Fibroblast of lung (primary cell): ENCODE results near the gene INF2.

ENCODE experiments used
- EZH2 ChIP-seq: IDR thresholded peaks from 2 replicates; pipeline ENCODE4 v1.5.1; 2012; ENCODE audit warnings: low read length, control low read depth, mild to moderate bottlenecking; ENCODE audit errors: missing control alignments
- TF ChIP-seq, protein P1 (sequence below), 2 donors: IDR thresholded peaks in 1 of 2; conservative IDR thresholded peaks in 1 of 2; 1 replicate in 1 of 2; 2 replicates in 1 of 2; pipeline ENCODE4 v1.5.1; 2011 to 2012; ENCODE audit warnings: low read length in 2 of 2, control low read depth in 1 of 2, inconsistent platforms in 1 of 2, low read depth in 1 of 2, mild to moderate bottlenecking in 1 of 2

DNA sequence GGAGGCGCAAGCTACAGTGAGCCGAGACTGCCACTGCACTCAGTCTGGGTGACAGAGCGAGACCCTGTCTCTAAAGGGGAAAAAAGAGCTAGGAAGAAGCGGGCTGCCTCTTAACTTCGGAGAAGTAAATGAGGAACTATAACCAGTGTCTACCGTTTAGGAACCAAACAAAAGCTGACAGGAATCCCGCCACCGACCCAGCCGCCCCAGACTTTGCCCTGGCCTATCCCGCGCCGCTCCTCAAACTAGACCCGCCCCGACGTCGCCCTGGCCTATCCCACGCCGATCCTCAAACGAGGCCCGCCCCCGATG, 63.0 kb downstream of the INF2 start:
- TF ChIP-seq, protein P1, sequence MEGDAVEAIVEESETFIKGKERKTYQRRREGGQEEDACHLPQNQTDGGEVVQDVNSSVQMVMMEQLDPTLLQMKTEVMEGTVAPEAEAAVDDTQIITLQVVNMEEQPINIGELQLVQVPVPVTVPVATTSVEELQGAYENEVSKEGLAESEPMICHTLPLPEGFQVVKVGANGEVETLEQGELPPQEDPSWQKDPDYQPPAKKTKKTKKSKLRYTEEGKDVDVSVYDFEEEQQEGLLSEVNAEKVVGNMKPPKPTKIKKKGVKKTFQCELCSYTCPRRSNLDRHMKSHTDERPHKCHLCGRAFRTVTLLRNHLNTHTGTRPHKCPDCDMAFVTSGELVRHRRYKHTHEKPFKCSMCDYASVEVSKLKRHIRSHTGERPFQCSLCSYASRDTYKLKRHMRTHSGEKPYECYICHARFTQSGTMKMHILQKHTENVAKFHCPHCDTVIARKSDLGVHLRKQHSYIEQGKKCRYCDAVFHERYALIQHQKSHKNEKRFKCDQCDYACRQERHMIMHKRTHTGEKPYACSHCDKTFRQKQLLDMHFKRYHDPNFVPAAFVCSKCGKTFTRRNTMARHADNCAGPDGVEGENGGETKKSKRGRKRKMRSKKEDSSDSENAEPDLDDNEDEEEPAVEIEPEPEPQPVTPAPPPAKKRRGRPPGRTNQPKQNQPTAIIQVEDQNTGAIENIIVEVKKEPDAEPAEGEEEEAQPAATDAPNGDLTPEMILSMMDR (conservative IDR thresholded peaks at IDR 0.05 in 1 of 2, IDR thresholded peaks at IDR 0.05 in 1 of 2; ENCODE audit: low read depth in 1 of 2, low read length in 2 of 2) = no peak
- no peak for TF ChIP-seq EZH2
